Breast epithelium (tissue), 4 donors: ENCODE data around the gene HSPA12B. TPM values are rescaled to one million over a fixed set of nuclear protein-coding genes. Genes with fewer than 3 reads are reported as not detected.
A peak's percentile ranks its signal among the peaks of the same experiment; 100 is the strongest.

ENCODE experiments used
- DNase-seq, 2 donors: peaks; one replicate each; pipeline ENCODE4 v3.0.0-alpha.2; 2019; ENCODE audit warnings: low spot score in 2 of 2
- H3K27ac ChIP-seq, 2 donors: fragments of 200-600 bp; sonication (generic) in 1 of 2; one replicate each; pipeline ENCODE4 v1.5.1; 2016 to 2019; ENCODE audit warnings: mild to moderate bottlenecking in 1 of 2
- H3K27me3 ChIP-seq, 2 donors: fragments of 200-600 bp; sonication (generic) in 1 of 2; one replicate each; pipeline versions ENCODE4 v1.5.1 to v1.6.0; 2017 to 2019; ENCODE audit warnings: control low read depth in 1 of 2, mild to moderate bottlenecking in 1 of 2
- H3K36me3 ChIP-seq: fragments of 200-600 bp; one replicate; pipeline ENCODE4 v1.5.1; 2019
- H3K4me1 ChIP-seq, 2 donors: fragments of 200-600 bp; sonication (generic); one replicate each; pipeline ENCODE4 v1.5.1; 2016 to 2019; ENCODE audit warnings: control low read depth in 1 of 2
- H3K4me3 ChIP-seq, 3 donors: fragments of 200-600 bp; sonication (generic); 1 replicate in 2 of 3; 2 replicates in 1 of 3; pipeline ENCODE4 v1.5.1; 2016 to 2019; ENCODE audit warnings: mild to moderate bottlenecking in 3 of 3, moderate library complexity in 2 of 3
- H3K9me3 ChIP-seq, 2 donors: fragments of 200-600 bp; sonication (generic) in 1 of 2; one replicate each; pipeline ENCODE4 v1.5.1; 2016 to 2019; ENCODE audit warnings: control low read depth in 1 of 2
- POLR2A ChIP-seq: fragments of 450-650 bp; IDR thresholded peaks from one replicate; pipeline ENCODE4 v1.6.1; 2016; ENCODE audit warnings: antibody characterized with exemption, mild to moderate bottlenecking, moderate library complexity
- POLR2AphosphoS5 ChIP-seq, 3 donors: sonication (generic); formaldehyde crosslinking; IDR thresholded peaks; one replicate each; pipeline ENCODE4 v1.6.1; 2017; ENCODE audit warnings: antibody characterized with exemption in 3 of 3
- intact Hi-C: fragments of 100-400 bp; cut with DNase I; formaldehyde crosslinking; loops from one replicate; pipeline ENCODE4 v1.15.1; 2023; ENCODE audit warnings: low total_unique reads
- total RNA-seq, 3 donors: library from RNA; depleted of rRNA; stranded (reverse); fragments of >200 nt; gene quantifications; one replicate each; pipeline ENCODE4 v1.1.0, GENCODE V29; 2016
- TF ChIP-seq, protein P1 (sequence below), 3 donors: fragments of 450-650 bp; IDR thresholded peaks; one replicate each; pipeline ENCODE4 v1.5.1; 2016 to 2017; ENCODE audit warnings: antibody characterized with exemption in 3 of 3, mild to moderate bottlenecking in 3 of 3, moderate library complexity in 3 of 3

Gene HSPA12B
- total RNA-seq, 3 donors from 2014 or later = 7.0 to 25.2 (median 9.3) TPM

DNA sequence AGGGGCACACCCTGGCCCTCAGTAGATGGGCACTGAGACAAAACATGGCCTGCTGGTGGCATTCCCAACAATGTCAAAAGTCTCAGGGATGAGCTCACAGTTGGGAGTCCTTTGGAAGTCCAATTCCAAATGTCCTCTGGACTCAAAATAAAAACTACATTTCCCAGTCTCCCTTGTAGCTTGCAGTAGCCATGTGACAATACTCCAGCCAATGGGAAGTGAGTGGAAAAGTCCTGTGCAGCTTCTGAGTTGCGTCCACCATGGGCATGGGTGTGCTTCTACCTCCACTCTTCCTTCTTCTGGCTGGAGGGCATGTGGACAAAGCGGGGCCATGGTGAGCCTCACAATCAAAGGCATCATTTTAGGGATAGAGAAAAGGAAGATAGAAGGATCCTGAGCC, 44.8 kb upstream of the HSPA12B start:
- intact Hi-C loops = no loop called here
- Histone ChIP-seq H3K4me3 (peak overlapping the region in 1 of 3 donors; percentile 19), H3K9me3 (no peaks in the 10 kb centered on the region), H3K27me3 (no peaks in the 10 kb centered on the region), H3K27ac (peak overlapping the region; percentile 31 to 87), H3K36me3 (no peaks in the 10 kb centered on the region), H3K4me1 (no peaks in the 10 kb centered on the region)
- TF ChIP-seq POLR2A (no peak), POLR2AphosphoS5 (IDR thresholded peaks at IDR 0.05) (no peak)
- TF ChIP-seq, protein P1, sequence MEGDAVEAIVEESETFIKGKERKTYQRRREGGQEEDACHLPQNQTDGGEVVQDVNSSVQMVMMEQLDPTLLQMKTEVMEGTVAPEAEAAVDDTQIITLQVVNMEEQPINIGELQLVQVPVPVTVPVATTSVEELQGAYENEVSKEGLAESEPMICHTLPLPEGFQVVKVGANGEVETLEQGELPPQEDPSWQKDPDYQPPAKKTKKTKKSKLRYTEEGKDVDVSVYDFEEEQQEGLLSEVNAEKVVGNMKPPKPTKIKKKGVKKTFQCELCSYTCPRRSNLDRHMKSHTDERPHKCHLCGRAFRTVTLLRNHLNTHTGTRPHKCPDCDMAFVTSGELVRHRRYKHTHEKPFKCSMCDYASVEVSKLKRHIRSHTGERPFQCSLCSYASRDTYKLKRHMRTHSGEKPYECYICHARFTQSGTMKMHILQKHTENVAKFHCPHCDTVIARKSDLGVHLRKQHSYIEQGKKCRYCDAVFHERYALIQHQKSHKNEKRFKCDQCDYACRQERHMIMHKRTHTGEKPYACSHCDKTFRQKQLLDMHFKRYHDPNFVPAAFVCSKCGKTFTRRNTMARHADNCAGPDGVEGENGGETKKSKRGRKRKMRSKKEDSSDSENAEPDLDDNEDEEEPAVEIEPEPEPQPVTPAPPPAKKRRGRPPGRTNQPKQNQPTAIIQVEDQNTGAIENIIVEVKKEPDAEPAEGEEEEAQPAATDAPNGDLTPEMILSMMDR (IDR thresholded peaks at IDR 0.05) = no peak
- no peak for DNase-seq

DNA sequence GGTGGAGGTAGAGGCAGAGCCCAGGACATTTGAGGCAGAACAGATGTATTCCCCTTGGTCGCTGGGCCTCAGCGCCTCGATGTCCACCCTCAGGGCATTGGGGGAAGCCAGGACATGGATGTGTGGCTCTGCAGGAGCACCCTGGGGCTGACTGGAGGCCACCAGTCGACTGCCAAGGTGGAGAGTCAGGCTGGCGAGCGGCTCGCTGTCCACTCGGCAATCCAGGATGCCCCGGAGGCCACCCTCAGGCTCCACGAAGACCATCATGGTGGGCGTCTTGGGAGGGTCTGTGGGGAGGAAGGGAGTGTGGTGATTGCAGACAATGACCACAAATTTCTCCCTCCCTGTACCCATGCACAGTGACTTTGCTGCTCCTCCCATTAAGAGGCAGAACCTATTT, 42.5 kb upstream of the HSPA12B start:
- H3K9me3 ChIP-seq = no peaks in the 10 kb centered on the region
- H3K4me3 ChIP-seq = no peak overlapping the region
- no peak overlapping the region for H3K27ac ChIP-seq
- intact Hi-C loops = no loop called here
- H3K27me3 ChIP-seq = no peaks in the 10 kb centered on the region
- DNase-seq = no peak
- no peaks in the 10 kb centered on the region for H3K36me3 ChIP-seq
- H3K4me1 ChIP-seq = no peaks in the 10 kb centered on the region
- no peak for TF ChIP-seq POLR2AphosphoS5 (IDR thresholded peaks at IDR 0.05)

DNA sequence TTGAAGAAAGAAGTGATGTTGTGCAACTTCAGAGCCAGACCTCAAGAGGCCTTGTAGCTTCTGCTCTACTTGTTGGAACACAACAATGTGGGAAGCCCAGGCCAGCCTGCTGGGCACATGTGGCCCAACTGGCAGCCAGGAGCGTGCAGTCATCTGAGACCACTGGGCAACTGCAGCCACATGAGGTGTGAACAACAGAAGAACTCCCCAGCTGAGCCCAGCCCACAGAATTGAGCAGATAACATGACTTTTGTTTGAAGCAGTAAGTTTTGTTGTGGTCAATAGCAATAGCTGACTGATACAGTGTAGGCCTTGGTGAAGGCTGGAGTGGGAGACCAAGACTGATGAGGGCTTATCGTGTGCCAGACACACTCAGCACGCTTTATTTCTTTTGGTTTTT, 42.1 kb upstream of the HSPA12B start:
- no peaks in the 10 kb centered on the region for H3K36me3 ChIP-seq
- H3K4me3 ChIP-seq = no peak overlapping the region
- no peak for DNase-seq
- no peaks in the 10 kb centered on the region for H3K4me1 ChIP-seq
- H3K27ac ChIP-seq = no peak overlapping the region
- no peaks in the 10 kb centered on the region for H3K9me3 ChIP-seq
- intact Hi-C loops = no loop called here
- no peaks in the 10 kb centered on the region for H3K27me3 ChIP-seq
- TF ChIP-seq POLR2AphosphoS5 (IDR thresholded peaks at IDR 0.05) (no peak), POLR2A (no peak)
- TF ChIP-seq, protein P1 (IDR thresholded peaks at IDR 0.05) = no peak

DNA sequence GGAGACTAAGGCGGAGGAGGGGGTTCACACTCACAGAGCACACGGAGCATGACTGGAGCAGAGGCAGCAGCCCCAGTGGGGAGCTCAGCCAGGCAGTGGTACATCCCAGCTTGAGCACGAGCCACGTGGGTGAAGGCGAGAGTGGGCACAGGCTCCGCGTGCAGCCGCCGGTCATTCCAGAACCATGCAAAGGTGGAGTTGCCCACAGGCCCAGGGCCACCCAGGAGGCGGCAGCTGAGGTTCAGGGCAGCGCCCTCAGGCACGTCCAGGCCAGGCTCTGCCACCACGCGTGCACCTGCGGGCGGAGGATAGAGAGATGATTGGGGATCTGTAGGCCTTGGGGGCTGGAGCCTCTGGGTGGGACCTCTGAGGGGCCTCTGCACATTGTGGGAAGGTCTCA, 41.2 kb upstream of the HSPA12B start:
- H3K4me3 ChIP-seq = no peak overlapping the region
- no peak for TF ChIP-seq POLR2AphosphoS5 (IDR thresholded peaks at IDR 0.05)
- TF ChIP-seq, protein P1 (IDR thresholded peaks at IDR 0.05) = no peak
- TF ChIP-seq POLR2A = no peak
- no peak overlapping the region for H3K27ac ChIP-seq
- H3K27me3 ChIP-seq = no peaks in the 10 kb centered on the region
- no peaks in the 10 kb centered on the region for H3K4me1 ChIP-seq
- no peak for DNase-seq
- intact Hi-C loops = no loop called here
- H3K36me3 ChIP-seq = no peaks in the 10 kb centered on the region
- H3K9me3 ChIP-seq = peaks cover 0 to 3% of the 10 kb centered on the region in 2 donors

DNA sequence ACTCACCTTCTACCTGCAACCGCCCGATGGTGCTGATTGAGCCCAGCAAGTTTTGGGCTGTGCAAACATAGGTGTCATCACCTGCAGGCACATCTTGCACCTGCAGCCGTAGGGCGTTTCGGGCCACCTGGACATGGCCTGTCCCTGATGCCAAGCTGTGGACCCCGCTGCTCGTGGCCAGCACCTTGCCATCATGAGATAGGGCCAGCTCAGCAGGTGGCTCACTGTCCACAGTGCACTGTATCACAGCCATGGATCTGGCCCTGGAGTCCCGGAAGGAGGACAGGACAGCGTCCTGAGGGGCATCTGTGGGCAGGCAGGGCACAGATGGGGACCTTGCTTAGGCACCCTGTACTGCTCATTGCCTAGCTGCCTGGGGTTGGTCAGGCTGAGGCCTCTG, 40.6 kb upstream of the HSPA12B start:
- H3K36me3 ChIP-seq = no peaks in the 10 kb centered on the region
- TF ChIP-seq, protein P1 (IDR thresholded peaks at IDR 0.05) = no peak
- TF ChIP-seq POLR2A (no peak), POLR2AphosphoS5 (IDR thresholded peaks at IDR 0.05) (no peak)
- DNase-seq = no peak
- intact Hi-C loops = no loop called here
- H3K27me3 ChIP-seq = no peaks in the 10 kb centered on the region
- H3K9me3 ChIP-seq = peaks cover 0 to 6% of the 10 kb centered on the region in 2 donors
- H3K4me1 ChIP-seq = no peaks in the 10 kb centered on the region
- no peak overlapping the region for H3K27ac ChIP-seq
- H3K4me3 ChIP-seq = no peak overlapping the region
